Vein endothelial cell (primary cell): ENCODE results near the gene HSPB1. TPM values are rescaled to one million over a fixed set of nuclear protein-coding genes. Genes with fewer than 3 reads are reported as not detected.

Experiments used
- total RNA-seq: library from RNA; depleted of rRNA; stranded (reverse); fragments of >200 nt; gene quantifications from 2 replicates; pipeline ENCODE4 v1.2.3, GENCODE V29; 2012

HSPB1 gene
- total RNA-seq, result 166 and 226 TPM in 2 replicates

GRCh38 chr7:76302347-76303201, at the start of gene HSPB1:
TSS of gene HSPB1 (plus strand) at chr7:76302673. CDS start at chr7:76302713, 40 bp downstream.

Other genes starting within 250 kb of the HSPB1 start
- 0.67 and 2.6 TPM in 2 replicates for gene SRRM3, start 100.8 kb upstream of the HSPB1 start, total RNA-seq
- 188 and 211 TPM in 2 replicates for gene YWHAG, start 56.3 kb downstream of the HSPB1 start, total RNA-seq
- 0.38 and 0.65 TPM in 2 replicates for gene SSC4D, start 107.0 kb downstream of the HSPB1 start, total RNA-seq
- 4.2 and 6.5 TPM in 2 replicates for gene ZP3, start 122.3 kb downstream of the HSPB1 start, total RNA-seq
- 6.9 and 7.3 TPM in 2 replicates for gene DTX2, start 159.0 kb downstream of the HSPB1 start, total RNA-seq
- gene UPK3B, start 207.9 kb downstream of the HSPB1 start, total RNA-seq, result not detected in 2 replicates
- gene SPDYE16, start 240.6 kb downstream of the HSPB1 start, total RNA-seq, result under 0.01 TPM in 1 of 2 replicates, not detected in the other